GM06990 (cell line): ENCODE data around the gene PLK5.

Experiments used
- DNase-seq: peaks from one replicate; pipeline ENCODE4 v3.0.0-alpha.2; 2011; ENCODE audit not compliant: insufficient read length; ENCODE audit errors: extremely low read depth
- H3K27me3 ChIP-seq: replicated peaks from 2 replicates; pipeline ENCODE4 v1.6.0; 2011; ENCODE audit warnings: low read length; ENCODE audit not compliant: control insufficient read depth, insufficient read depth
- H3K36me3 ChIP-seq: 2 replicates; pipeline ENCODE4 v1.5.1; 2011; ENCODE audit warnings: low read length; ENCODE audit not compliant: control insufficient read depth, insufficient read depth
- H3K4me3 ChIP-seq: replicated peaks from 2 replicates; pipeline ENCODE4 v1.5.1; 2011; ENCODE audit warnings: low read depth, mild to moderate bottlenecking, control low read depth, low read length
- TF ChIP-seq, protein P1 (sequence below): IDR thresholded peaks from 2 replicates; pipeline ENCODE4 v1.5.1; 2011; ENCODE audit warnings: low read length, control low read depth, mild to moderate bottlenecking, inconsistent platforms; ENCODE audit not compliant: insufficient read depth, poor library complexity, severe bottlenecking

The PLK5 gene

DNA sequence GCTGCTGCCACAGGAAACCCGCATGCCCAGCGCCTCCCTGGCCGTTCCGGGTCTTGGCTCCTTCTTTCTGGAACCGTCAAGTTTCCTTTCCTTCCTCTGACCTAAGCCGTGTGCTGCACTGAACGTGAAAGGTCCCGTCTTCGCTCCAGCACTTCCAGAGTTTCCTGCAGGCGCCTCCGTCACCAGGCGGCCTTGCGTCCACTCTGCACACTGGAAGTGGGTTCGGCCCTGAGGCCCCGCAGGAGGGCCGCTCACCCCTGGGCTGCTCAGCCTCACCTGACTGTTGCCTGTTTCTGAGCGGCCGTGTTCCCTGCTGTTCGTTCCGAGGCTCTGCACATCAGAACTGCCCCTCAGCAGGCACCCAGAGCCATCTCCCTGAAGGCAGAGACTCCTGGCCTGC is 56.5 kb downstream of the PLK5 start:
- no peaks in the 10 kb centered on the region for H3K27me3 ChIP-seq
- TF ChIP-seq, protein P1, sequence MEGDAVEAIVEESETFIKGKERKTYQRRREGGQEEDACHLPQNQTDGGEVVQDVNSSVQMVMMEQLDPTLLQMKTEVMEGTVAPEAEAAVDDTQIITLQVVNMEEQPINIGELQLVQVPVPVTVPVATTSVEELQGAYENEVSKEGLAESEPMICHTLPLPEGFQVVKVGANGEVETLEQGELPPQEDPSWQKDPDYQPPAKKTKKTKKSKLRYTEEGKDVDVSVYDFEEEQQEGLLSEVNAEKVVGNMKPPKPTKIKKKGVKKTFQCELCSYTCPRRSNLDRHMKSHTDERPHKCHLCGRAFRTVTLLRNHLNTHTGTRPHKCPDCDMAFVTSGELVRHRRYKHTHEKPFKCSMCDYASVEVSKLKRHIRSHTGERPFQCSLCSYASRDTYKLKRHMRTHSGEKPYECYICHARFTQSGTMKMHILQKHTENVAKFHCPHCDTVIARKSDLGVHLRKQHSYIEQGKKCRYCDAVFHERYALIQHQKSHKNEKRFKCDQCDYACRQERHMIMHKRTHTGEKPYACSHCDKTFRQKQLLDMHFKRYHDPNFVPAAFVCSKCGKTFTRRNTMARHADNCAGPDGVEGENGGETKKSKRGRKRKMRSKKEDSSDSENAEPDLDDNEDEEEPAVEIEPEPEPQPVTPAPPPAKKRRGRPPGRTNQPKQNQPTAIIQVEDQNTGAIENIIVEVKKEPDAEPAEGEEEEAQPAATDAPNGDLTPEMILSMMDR = no peak
- DNase-seq = no peak
- H3K36me3 ChIP-seq = peaks cover 28% of the 10 kb centered on the region
- H3K4me3 ChIP-seq = no peak overlapping the region

DNA sequence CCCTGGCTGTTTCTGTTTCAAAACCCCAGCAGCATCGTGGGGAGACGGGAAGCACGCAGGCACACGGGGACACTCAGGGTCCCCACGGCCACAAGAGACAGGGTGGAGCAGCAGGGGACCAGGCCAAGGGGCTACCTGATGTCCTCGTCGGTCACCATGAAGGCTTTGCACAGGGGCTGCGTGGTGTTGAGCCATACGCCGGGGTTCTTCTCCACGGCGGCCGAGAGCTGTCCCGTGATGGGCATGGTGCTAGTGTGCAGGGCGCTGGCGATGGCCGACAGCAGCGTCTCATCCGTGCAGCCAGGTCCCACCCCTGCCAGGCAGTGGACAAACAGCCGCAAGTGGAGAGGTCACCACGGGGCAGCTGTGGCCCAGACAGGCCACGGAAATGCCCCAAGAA is 57.1 kb downstream of the PLK5 start:
- no peak for DNase-seq
- TF ChIP-seq, protein P1 = no peak
- H3K4me3 ChIP-seq = no peak overlapping the region
- peaks cover 28% of the 10 kb centered on the region for H3K36me3 ChIP-seq
- no peaks in the 10 kb centered on the region for H3K27me3 ChIP-seq

DNA sequence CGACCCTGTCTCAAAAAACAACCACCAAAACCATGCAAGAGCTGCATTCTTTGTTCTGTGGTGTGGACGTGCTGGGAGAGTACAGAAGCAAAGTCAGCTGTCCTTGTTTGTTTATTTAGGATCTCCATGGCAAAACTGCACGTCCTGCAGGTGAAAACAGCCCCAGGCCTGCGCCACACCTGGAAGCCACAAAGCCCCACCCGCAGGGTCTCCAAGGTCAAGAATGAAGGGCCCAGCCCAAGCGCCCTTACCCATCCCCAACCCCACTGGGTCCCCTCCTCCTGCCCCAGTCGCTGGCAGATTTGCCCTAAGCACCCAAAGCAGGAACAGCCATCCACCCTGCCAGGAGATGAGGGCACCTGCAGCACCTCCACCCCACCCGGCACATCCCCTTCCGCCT is 58.3 kb downstream of the PLK5 start:
- Histone ChIP-seq H3K36me3 (peaks cover 26% of the 10 kb centered on the region), H3K27me3 (no peaks in the 10 kb centered on the region), H3K4me3 (no peak overlapping the region)
- no peak for DNase-seq
- TF ChIP-seq, protein P1 = no peak

DNA sequence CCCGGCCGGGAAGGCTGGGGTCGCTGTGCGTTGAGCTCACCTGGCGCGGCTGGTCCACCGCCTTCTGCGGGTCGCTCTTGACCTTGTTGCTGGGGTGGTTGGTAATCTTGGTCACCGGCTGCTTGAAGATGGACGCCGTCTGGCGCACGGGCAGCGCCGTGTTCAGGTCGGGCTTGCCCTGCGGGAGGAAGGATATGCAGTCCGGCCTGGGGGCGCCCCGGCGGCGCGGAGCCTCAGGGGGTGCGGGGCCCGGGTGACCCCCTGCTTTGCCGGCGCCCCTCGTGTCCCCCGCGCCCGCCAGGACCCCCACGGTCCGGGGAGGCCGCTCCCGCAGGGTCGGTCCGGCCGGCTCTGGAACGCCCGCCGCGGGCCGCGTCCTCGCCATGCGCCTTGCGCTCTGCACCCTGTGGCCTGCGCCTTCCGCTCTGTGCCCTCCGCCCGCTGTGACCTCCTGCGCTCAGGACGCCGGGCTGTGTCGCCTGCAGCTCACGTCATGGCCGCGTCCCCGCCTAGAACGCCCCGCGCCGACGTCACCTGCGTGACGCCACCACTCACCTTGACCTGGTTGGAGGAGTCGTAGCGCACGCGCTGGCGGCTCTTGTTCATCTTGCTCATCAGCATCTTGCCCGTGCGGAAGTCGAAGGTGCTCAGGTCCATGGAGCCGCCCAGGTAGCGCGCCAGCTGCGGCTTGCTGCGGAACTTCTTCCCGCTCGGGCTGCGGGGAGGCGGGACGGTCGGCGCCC is 60.8 kb downstream of the PLK5 start:
- H3K27me3 ChIP-seq = no peaks in the 10 kb centered on the region
- DNase-seq = peak; percentile 20
- H3K4me3 ChIP-seq = no peak overlapping the region
- TF ChIP-seq, protein P1 = no peak
- H3K36me3 ChIP-seq = peaks cover 22% of the 10 kb centered on the region

DNA sequence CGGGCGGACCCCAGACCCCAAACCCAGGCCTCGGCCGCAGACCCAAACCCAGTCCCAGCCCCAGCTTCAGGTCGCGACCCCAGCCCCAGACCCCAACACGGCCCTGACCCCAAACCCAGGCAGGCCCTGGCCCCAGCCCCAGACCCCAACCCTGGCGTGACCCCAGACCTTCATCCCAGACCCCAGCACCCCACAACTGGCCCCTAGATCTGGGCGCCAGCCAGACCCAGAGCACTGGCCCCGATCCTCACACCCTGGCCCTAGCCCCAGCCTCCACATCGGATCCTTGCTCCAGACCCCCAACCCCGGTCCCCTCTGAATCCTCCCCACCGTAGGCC is 61.3 kb downstream of the PLK5 start:
- TF ChIP-seq, protein P1 = no peak
- Histone ChIP-seq H3K36me3 (peaks cover 21% of the 10 kb centered on the region), H3K27me3 (no peaks in the 10 kb centered on the region), H3K4me3 (no peak overlapping the region)
- DNase-seq = no peak
